Fibroblast of lung (primary cell): ENCODE results near the gene NECAB3. TPM values are rescaled to one million over a fixed set of nuclear protein-coding genes. Genes with fewer than 3 reads are reported as not detected.

Experiments used
- DNase-seq, 2 donors: peaks; one replicate each; pipeline versions ENCODE4 v3.0.0 to v3.0.0-alpha.2; 2010; ENCODE audit warnings: low read depth in 2 of 2
- H2AFZ ChIP-seq: 2 replicates; pipeline ENCODE4 v1.5.1; 2012; ENCODE audit warnings: low read length, control low read depth, inconsistent platforms
- H3K27ac ChIP-seq: 2 replicates; pipeline ENCODE4 v1.5.1; 2011; ENCODE audit warnings: low read length, control low read depth; ENCODE audit not compliant: insufficient read depth
- H3K27me3 ChIP-seq: 2 replicates; pipeline ENCODE4 v1.5.1; 2011; ENCODE audit warnings: mild to moderate bottlenecking, low read length; ENCODE audit not compliant: control insufficient read depth, insufficient read depth
- H3K36me3 ChIP-seq: 2 replicates; pipeline ENCODE4 v1.5.1; 2011; ENCODE audit warnings: low read length; ENCODE audit not compliant: control insufficient read depth, insufficient read depth
- H3K4me1 ChIP-seq: 2 replicates; pipeline ENCODE4 v1.5.1; 2011; ENCODE audit warnings: low read length; ENCODE audit not compliant: control insufficient read depth, insufficient read depth; ENCODE audit errors: extremely low read depth
- H3K4me2 ChIP-seq: 2 replicates; pipeline ENCODE4 v1.5.1; 2011; ENCODE audit warnings: low read length, control low read depth; ENCODE audit not compliant: insufficient read depth; ENCODE audit errors: extremely low read depth
- H3K4me3 ChIP-seq, 4 experiments: fragments of 200-600 bp in 1 of 4; sonication (generic) in 1 of 4; replicated peaks in 1 of 4; 2 replicates each; pipeline ENCODE4 v1.5.1; 2011 to 2016; ENCODE audit warnings: low read length in 4 of 4, low read depth in 3 of 4, mild to moderate bottlenecking in 3 of 4, control low read depth in 2 of 4, inconsistent platforms in 1 of 4, mixed read lengths in 1 of 4; ENCODE audit not compliant: insufficient read depth in 1 of 4; ENCODE audit errors: control extremely low read depth in 1 of 4
- H3K79me2 ChIP-seq: 2 replicates; pipeline ENCODE4 v1.5.1; 2012; ENCODE audit warnings: mild to moderate bottlenecking, low read length, inconsistent platforms; ENCODE audit not compliant: control insufficient read depth, insufficient read depth
- H3K9ac ChIP-seq: 2 replicates; pipeline ENCODE4 v1.5.1; 2011; ENCODE audit warnings: mild to moderate bottlenecking, low read length, control low read depth; ENCODE audit not compliant: insufficient read depth
- H3K9me3 ChIP-seq: 2 replicates; pipeline ENCODE4 v1.5.1; 2012; ENCODE audit warnings: low read depth, low read length; ENCODE audit not compliant: control insufficient read depth, insufficient read depth
- H4K20me1 ChIP-seq: 2 replicates; pipeline ENCODE4 v1.5.1; 2011; ENCODE audit warnings: low read length; ENCODE audit not compliant: control insufficient read depth, insufficient read depth; ENCODE audit errors: extremely low read depth
- EZH2 ChIP-seq: IDR thresholded peaks from 2 replicates; pipeline ENCODE4 v1.5.1; 2012; ENCODE audit warnings: low read length, control low read depth, mild to moderate bottlenecking; ENCODE audit errors: missing control alignments
- polyA plus RNA-seq, 2 donors: library from polyadenylated mRNA; depleted of rRNA in 1 of 2; stranded (reverse) in 1 of 2; unstranded in 1 of 2; fragments of >200 nt; gene quantifications; 2 replicates each; pipeline ENCODE4 v1.2.1, GENCODE V29; 2011 to 2012; ENCODE audit warnings: missing spikeins in 1 of 2
- total RNA-seq: library from RNA; depleted of rRNA; stranded (reverse); fragments of >200 nt; gene quantifications from 2 replicates; pipeline ENCODE4 v1.2.1, GENCODE V29; 2014
- TF ChIP-seq, protein P1 (sequence below), 2 donors: IDR thresholded peaks in 1 of 2; conservative IDR thresholded peaks in 1 of 2; 1 replicate in 1 of 2; 2 replicates in 1 of 2; pipeline ENCODE4 v1.5.1; 2011 to 2012; ENCODE audit warnings: low read length in 2 of 2, control low read depth in 1 of 2, inconsistent platforms in 1 of 2, low read depth in 1 of 2, mild to moderate bottlenecking in 1 of 2

NECAB3 gene
- total and polyA plus RNA-seq, 2 donors (not counting 1 experiment from before 2014, with no cell fraction given), result 5.1 to 20.5 TPM

DNA sequence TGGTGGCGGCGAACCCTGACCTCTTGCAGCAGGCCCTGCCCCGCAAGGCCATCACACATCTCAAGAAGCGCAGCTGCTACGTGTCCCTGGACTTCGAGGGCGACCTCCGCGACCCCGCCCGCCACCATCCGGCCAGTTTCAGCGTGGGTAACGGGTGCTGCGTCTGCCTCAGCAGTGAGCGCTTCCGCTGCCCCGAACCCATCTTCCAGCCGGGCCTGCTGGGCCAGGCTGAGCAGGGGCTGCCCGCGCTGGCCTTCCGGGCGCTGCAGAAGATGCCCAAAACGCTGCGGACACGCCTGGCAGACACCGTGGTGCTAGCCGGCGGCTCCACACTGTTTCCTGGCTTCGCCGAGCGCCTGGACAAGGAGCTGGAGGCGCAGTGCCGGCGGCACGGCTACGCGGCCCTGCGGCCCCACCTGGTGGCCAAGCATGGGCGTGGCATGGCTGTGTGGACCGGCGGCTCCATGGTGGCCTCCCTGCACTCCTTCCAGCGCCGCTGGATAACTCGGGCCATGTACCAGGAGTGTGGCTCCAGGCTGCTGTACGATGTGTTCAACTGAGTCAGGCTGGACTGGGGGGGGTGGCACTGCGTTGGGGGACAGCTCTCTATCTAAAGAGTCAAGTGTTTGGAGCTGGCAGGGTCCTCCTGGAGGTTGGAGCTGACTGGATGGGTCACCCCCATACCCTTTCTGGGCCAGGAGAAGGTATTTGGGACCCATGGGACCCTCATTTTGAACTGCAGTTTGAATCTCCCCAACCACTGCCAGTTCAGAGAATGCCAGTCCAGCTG is 6.4 kb downstream of the NECAB3 start:
- peak overlapping the region; percentile 50 for H3K9ac ChIP-seq
- H3K4me1 ChIP-seq, result peaks cover 21% of the 10 kb centered on the region
- no peaks in the 10 kb centered on the region for H3K79me2 ChIP-seq
- peak overlapping the region; percentile 85 for H3K4me2 ChIP-seq
- no peaks in the 10 kb centered on the region for H4K20me1 ChIP-seq
- H3K4me3 ChIP-seq, result peak overlapping the region; percentile 2 to 61 (median 50)
- H3K27me3 ChIP-seq, result no peaks in the 10 kb centered on the region
- peak overlapping the region; percentile 39 for H3K27ac ChIP-seq
- H3K9me3 ChIP-seq, result no peaks in the 10 kb centered on the region
- DNase-seq, result peak; percentile 66 to 70
- peaks cover 7% of the 10 kb centered on the region for H3K36me3 ChIP-seq
- H2AFZ ChIP-seq, result peak overlapping the region; percentile 75
- no peak for TF ChIP-seq EZH2
- TF ChIP-seq, protein P1, sequence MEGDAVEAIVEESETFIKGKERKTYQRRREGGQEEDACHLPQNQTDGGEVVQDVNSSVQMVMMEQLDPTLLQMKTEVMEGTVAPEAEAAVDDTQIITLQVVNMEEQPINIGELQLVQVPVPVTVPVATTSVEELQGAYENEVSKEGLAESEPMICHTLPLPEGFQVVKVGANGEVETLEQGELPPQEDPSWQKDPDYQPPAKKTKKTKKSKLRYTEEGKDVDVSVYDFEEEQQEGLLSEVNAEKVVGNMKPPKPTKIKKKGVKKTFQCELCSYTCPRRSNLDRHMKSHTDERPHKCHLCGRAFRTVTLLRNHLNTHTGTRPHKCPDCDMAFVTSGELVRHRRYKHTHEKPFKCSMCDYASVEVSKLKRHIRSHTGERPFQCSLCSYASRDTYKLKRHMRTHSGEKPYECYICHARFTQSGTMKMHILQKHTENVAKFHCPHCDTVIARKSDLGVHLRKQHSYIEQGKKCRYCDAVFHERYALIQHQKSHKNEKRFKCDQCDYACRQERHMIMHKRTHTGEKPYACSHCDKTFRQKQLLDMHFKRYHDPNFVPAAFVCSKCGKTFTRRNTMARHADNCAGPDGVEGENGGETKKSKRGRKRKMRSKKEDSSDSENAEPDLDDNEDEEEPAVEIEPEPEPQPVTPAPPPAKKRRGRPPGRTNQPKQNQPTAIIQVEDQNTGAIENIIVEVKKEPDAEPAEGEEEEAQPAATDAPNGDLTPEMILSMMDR (conservative IDR thresholded peaks at IDR 0.05 in 1 of 2, IDR thresholded peaks at IDR 0.05 in 1 of 2; ENCODE audit: low read depth in 1 of 2, low read length in 2 of 2), result peak; percentile 76

DNA sequence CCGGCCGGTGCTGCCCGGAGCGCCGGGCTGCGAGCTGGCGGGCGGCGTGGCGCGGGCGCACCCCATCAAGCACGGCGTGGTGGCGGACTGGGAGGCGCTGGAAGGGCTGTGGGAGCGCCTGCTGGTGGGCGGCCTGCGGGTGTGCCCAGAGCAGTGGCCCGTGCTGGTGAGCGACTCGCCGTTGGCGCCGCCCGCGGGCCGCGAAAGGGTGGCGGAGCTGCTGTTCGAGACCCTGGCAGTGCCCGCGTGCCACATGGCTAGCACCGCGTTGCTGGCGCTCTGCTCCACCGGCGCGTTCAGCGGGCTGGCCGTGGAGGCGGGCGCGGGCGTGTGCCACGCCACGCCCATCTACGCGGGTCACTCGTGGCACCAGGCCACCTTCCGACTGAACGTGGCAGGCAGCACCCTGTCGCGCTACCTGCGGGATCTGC is 7.0 kb downstream of the NECAB3 start:
- DNase-seq, result peak in 1 of 2 donors; percentile 20

More for the DNA sequence above, 7.0 kb downstream of the NECAB3 start:
- H3K9me3 ChIP-seq, result no peaks in the 10 kb centered on the region
- peak overlapping the region; percentile 66 for H3K9ac ChIP-seq
- peaks cover 22% of the 10 kb centered on the region for H3K4me1 ChIP-seq
- peak overlapping the region in 3 of 4 experiments; percentile 46 to 61 (median 55) for H3K4me3 ChIP-seq
- no peaks in the 10 kb centered on the region for H3K27me3 ChIP-seq
- peak overlapping the region; percentile 39 for H3K27ac ChIP-seq
- no peaks in the 10 kb centered on the region for H4K20me1 ChIP-seq
- peaks cover 5% of the 10 kb centered on the region for H3K36me3 ChIP-seq
- H3K79me2 ChIP-seq, result no peaks in the 10 kb centered on the region
- peak overlapping the region; percentile 85 for H3K4me2 ChIP-seq
- TF ChIP-seq EZH2, result no peak
- TF ChIP-seq, protein P1 (conservative IDR thresholded peaks at IDR 0.05 in 1 of 2, IDR thresholded peaks at IDR 0.05 in 1 of 2; ENCODE audit: low read depth in 1 of 2, low read length in 2 of 2), result no peak
- peak overlapping the region; percentile 75 for H2AFZ ChIP-seq
